ENCODE data around the gene HS1BP3. TPM values are rescaled to one million over a fixed set of nuclear protein-coding genes. Genes with fewer than 3 reads are reported as not detected.

Gene HS1BP3
- total RNA-seq, 1 donor from 2014 or later: 21.0 TPM

DNA sequence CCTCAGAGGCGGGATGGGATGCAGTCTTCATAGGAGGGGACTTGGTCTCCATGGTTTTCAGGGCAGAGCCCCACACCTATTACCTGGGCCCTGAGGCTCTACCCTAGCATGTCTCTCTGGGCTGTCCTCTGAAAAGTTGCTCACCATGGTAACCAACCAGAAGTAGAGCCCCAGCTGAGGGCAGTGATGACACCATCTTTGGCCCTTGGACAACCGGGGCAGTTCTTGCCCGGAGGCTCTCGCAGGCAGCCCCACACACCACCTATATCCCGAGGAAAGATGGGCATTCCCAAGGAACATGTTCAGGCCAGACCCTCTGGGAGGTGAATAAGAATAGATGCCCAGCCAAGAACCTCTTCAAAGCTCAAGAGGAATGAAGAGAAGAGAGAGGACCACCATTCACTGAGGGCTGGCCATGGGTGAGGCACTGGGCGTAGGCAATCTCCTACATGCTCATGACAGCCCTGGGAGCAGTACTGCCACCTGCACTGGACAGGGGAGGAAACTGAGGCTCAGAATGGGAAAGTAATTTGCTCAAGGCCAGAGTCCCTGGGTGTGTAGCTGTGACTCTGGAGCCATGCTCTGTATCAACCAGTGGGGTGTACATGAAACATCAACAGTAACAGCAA is 72.5 kb downstream of the HS1BP3 start:
- Histone ChIP-seq H3K79me2 (ENCODE audit: insufficient read depth, low read length) (no peaks in the 10 kb centered on the region), H3K4me2 (ENCODE audit: low read length) (peak overlapping the region; percentile 54), H3K9me3 (ENCODE audit: insufficient read depth, low read depth, low read length) (no peaks in the 10 kb centered on the region), H3K27me3 (ENCODE audit: insufficient read depth, low read length) (no peaks in the 10 kb centered on the region), H3K27ac (ENCODE audit: low read depth, low read length) (peak overlapping the region; percentile 97), H4K20me1 (ENCODE audit: insufficient read depth, low read length) (no peaks in the 10 kb centered on the region), H3K9ac (ENCODE audit: low read length) (peak overlapping the region; percentile 82), H3K4me3 (ENCODE audit: insufficient read depth, low read depth, low read length) (no peak overlapping the region), H3K36me3 (ENCODE audit: insufficient read depth, low read length) (no peaks in the 10 kb centered on the region), H2AFZ (ENCODE audit: low read depth, low read length) (no peak overlapping the region), H3K4me1 (ENCODE audit: insufficient read depth, low read length) (peaks cover 45% of the 10 kb centered on the region)
- Mint-ChIP-seq H3K27me3 (ENCODE audit: low read depth, unreplicated experiment) (no peaks in the 10 kb centered on the region), H3K4me3 (ENCODE audit: unreplicated experiment) (no peak overlapping the region), H3K27ac (ENCODE audit: unreplicated experiment) (peak overlapping the region; percentile 87), H3K36me3 (ENCODE audit: low read depth, unreplicated experiment) (no peaks in the 10 kb centered on the region), H3K9me3 (ENCODE audit: unreplicated experiment) (peaks cover 3% of the 10 kb centered on the region), H3K4me1 (ENCODE audit: low read depth, unreplicated experiment) (peaks cover 52% of the 10 kb centered on the region)
- TF ChIP-seq, protein P1, sequence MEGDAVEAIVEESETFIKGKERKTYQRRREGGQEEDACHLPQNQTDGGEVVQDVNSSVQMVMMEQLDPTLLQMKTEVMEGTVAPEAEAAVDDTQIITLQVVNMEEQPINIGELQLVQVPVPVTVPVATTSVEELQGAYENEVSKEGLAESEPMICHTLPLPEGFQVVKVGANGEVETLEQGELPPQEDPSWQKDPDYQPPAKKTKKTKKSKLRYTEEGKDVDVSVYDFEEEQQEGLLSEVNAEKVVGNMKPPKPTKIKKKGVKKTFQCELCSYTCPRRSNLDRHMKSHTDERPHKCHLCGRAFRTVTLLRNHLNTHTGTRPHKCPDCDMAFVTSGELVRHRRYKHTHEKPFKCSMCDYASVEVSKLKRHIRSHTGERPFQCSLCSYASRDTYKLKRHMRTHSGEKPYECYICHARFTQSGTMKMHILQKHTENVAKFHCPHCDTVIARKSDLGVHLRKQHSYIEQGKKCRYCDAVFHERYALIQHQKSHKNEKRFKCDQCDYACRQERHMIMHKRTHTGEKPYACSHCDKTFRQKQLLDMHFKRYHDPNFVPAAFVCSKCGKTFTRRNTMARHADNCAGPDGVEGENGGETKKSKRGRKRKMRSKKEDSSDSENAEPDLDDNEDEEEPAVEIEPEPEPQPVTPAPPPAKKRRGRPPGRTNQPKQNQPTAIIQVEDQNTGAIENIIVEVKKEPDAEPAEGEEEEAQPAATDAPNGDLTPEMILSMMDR (IDR thresholded peaks at IDR 0.05; ENCODE audit: insufficient read depth, low read depth, low read length): no peak
- no peak for TF ChIP-seq EZH2 (IDR thresholded peaks at IDR 0.05; ENCODE audit: insufficient read depth, low read length)
- no peak for FAIRE-seq
- DNase-seq (ENCODE audit: low read depth): no peak

DNA sequence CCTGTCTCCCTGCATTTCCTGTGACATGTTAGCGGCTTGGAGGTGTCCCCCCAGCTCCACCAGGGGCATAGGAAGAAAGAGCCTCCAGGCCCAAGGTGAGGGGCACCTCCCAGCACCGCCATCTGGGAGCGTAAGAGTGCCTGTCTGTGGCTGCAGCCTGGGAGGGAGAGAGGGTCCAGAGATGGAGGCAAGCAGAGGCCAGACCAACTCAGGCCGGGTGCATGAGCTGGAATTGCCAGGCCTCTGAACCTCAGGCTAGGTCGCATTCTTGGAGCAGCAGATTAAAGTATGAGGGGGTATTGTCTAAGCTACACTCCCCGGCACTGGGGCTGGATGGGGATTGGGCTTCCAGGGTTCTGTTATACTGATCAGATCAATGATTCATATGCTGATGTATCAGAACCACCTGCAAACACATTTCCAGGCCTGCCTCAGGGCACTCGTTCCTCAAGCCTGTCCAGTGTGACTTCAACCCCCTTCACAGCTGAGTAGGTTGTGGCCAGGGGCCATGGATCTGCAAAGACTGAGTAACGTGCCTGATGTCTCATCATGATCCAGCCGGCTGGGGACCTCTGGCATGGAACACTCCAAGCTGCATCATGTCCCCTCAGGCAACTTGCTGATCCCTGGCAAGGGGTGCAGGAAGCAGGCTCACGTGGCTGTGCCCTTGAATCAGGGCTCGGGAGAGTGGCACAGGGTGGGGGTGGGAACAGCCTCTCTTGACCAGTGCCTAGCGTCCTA is 73.2 kb downstream of the HS1BP3 start:
- H3K27ac ChIP-seq (ENCODE audit: low read depth, low read length): peak overlapping the region; percentile 97
- DNase-seq (ENCODE audit: low read depth): peak; percentile 58
- peak overlapping the region; percentile 54 for H3K4me2 ChIP-seq (ENCODE audit: low read length)
- Mint-ChIP-seq H3K36me3 (ENCODE audit: low read depth, unreplicated experiment) (no peaks in the 10 kb centered on the region), H3K4me3 (ENCODE audit: unreplicated experiment) (no peak overlapping the region), H3K9me3 (ENCODE audit: unreplicated experiment) (peaks cover 3% of the 10 kb centered on the region), H3K27me3 (ENCODE audit: low read depth, unreplicated experiment) (no peaks in the 10 kb centered on the region), H3K4me1 (ENCODE audit: low read depth, unreplicated experiment) (peaks cover 49% of the 10 kb centered on the region), H3K27ac (ENCODE audit: unreplicated experiment) (no peak overlapping the region)
- no peaks in the 10 kb centered on the region for H4K20me1 ChIP-seq (ENCODE audit: insufficient read depth, low read length)
- no peak for FAIRE-seq
- H3K9me3 ChIP-seq (ENCODE audit: insufficient read depth, low read depth, low read length): no peaks in the 10 kb centered on the region
- H3K27me3 ChIP-seq (ENCODE audit: insufficient read depth, low read length): no peaks in the 10 kb centered on the region
- H3K4me3 ChIP-seq (ENCODE audit: insufficient read depth, low read depth, low read length): no peak overlapping the region
- H3K4me1 ChIP-seq (ENCODE audit: insufficient read depth, low read length): peaks cover 51% of the 10 kb centered on the region
- TF ChIP-seq, protein P1 (IDR thresholded peaks at IDR 0.05; ENCODE audit: insufficient read depth, low read depth, low read length): no peak
- TF ChIP-seq EZH2 (IDR thresholded peaks at IDR 0.05; ENCODE audit: insufficient read depth, low read length): no peak
- no peak overlapping the region for H2AFZ ChIP-seq (ENCODE audit: low read depth, low read length)
- H3K36me3 ChIP-seq (ENCODE audit: insufficient read depth, low read length): no peaks in the 10 kb centered on the region
- H3K79me2 ChIP-seq (ENCODE audit: insufficient read depth, low read length): no peaks in the 10 kb centered on the region
- H3K9ac ChIP-seq (ENCODE audit: low read length): peak overlapping the region; percentile 82

All from astrocyte (in vitro differentiated cells and primary cell).